C4-2B (cell line): ENCODE measurements around the gene URAD.

Source experiments
- H3K27ac ChIP-seq: fragments of 450-650 bp; 2 replicates; pipeline ENCODE4 v1.5.1; 2017
- CTCF ChIP-seq: fragments of 450-650 bp; conservative IDR thresholded peaks from 2 replicates; pipeline ENCODE4 v1.5.1; 2017; ENCODE audit warnings: mild to moderate bottlenecking
- ZFX ChIP-seq: fragments of 450-650 bp; IDR thresholded peaks from 2 replicates; pipeline ENCODE4 v1.6.1; 2017

URAD gene

DNA sequence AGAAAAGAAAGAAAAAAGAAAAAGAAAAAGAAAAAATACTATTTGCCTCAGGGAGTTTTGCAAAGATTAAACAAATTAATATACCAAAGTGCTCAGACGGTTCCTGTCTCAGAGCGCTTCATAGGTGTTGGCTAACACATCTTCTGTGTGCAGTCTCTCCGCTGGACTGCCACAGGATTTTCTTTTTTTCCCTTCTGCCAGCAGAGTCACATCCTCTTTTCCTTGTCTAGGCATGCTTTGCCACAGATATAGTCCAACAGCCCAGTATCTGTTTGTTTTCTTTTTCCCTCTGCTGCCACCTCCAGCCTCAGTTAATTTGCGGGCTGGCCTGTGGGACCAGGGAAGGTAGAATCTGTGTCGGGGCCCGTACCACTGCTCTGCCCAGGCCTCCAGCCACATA is 3.4 kb upstream of the URAD start:
- no peak for TF ChIP-seq CTCF
- no peak for TF ChIP-seq ZFX
- no peak overlapping the region for H3K27ac ChIP-seq

DNA sequence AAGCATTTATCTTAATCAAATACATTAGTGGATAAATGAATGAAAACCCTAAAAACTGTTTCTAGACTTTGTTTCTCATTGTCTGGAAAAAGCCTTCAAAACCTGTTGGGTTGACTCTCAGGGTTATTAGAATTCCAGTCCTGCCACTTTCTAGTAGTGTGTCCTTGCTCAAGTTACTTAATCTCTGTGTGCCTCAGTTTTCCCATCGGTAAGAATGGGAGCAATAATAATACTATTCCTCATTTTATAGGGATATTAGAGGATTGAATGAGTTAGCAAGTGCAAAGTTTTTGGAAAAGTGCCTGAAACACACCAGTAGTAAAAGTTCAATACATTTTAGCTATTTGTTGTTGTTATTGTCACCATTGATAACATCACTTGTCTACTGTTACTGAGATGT is 2.9 kb downstream of the URAD start:
- TF ChIP-seq ZFX (no peak), CTCF (no peak)
- no peak overlapping the region for H3K27ac ChIP-seq

DNA sequence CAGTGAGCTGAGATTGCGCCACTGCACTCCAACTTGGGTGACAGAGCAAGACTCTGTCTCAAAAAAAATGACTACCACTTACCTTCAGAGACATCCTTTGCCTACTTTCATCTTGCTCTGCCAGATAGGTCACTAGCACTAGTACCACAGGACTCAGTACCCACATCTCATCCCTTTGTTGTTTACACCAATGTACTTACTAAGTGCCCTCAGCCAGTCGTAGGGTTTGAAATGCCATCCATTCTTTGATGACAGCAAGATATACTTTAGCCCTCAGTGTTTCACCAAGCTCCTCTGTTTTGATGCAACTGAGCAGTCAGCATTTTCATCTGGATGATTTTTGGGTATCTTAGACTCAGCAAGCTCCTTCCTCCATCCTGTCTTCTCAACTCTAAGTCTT is 6.1 kb downstream of the URAD start:
- H3K27ac ChIP-seq: no peak overlapping the region
- TF ChIP-seq CTCF (no peak), ZFX (no peak)

DNA sequence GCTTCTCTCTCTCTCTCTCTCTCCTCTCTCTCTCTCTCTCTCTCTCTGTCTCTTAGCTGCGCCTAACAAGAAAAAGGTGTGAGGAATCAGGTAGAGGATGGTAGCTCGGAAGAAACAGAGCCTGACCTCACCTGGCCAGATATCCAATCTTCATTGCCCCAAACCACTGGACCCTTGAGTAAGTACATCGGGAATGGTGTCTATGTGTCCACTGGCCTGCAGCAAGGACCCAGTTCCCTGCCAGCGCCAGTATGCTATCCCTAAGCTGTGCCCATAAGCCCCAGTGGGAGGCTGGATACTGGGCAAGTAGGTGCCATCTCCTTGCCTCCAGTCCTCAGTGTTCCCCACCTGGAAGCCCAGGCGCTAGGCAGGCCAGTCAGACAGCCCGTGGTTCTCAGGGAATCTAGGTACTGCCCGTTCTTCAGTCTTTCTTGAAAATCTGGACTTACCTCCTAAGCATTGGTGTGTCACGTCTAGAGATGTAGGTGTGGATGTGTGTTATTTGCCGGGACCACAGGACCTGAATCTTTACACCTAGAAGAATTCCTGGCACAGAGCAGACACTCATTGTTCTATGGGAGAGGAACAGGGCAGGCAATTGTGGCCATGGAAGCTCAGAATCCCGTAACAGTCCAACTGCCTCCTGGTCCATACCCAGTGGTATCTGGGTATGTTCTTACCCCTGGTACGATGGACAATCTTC is 7.3 kb downstream of the URAD start:
- no peak overlapping the region for H3K27ac ChIP-seq
- no peak for TF ChIP-seq ZFX
- no peak for TF ChIP-seq CTCF

DNA sequence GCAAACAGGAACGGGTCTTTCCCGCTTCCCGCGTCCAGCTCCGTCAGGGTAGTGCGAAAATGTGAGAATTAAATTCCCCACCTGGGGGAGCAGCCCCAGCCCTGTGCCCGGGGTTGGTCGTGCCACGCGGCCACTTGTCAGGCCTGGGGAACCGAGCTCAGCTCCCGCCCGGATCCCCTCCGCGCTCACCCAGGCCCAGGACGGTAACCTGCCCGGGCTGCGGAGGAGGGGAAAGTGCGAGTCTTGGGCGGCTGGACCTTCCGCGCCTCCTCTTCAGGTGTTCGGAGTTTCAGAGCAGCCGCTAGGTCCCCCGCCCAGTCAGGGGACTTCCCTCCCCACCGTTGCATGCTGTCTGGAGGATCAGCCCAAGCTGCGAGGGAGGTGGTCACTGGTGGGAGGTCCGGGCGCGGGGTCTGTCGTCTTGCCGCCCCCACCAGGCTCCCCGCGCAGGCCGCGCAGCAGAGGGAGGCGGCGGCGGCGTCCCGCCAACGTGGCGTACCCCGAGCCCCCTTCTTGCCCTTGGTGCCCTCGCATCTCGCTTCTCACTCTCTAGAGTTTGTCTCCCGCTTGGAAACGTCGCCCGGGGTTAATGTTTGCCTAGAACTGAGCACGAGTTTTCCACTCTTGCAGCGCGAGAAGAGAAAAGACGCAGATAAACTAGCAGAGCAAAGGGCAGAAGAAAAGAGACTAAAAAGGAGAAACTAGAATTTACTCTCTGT is 8.1 kb downstream of the URAD start:
- no peak overlapping the region for H3K27ac ChIP-seq
- no peak for TF ChIP-seq ZFX
- no peak for TF ChIP-seq CTCF

DNA sequence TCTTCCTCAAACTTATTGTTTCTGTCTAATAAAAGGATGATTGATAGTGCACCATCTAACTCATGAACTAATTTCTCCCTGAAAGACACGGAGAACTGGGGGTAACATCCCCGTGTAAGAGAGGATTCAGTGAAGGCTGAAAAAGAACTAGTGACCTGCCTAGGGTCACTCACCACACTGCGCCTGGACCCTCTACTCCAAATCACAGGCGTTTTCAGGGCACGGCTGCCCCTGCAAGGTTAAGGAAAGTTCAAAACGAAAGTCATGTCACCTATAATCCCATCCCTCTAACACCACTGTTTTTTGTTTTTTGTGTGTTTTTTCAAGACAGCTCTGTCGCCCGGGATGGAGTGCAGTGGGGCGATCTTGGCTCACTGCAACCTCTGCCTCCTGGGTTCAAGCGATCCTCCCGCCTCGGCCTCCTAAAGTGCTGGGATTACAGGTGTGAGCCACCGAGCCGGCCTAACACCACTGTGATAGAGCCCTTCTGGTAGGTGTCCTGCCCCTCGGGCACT is 8.7 kb downstream of the URAD start:
- TF ChIP-seq ZFX: no peak
- TF ChIP-seq CTCF: no peak
- H3K27ac ChIP-seq: no peak overlapping the region

DNA sequence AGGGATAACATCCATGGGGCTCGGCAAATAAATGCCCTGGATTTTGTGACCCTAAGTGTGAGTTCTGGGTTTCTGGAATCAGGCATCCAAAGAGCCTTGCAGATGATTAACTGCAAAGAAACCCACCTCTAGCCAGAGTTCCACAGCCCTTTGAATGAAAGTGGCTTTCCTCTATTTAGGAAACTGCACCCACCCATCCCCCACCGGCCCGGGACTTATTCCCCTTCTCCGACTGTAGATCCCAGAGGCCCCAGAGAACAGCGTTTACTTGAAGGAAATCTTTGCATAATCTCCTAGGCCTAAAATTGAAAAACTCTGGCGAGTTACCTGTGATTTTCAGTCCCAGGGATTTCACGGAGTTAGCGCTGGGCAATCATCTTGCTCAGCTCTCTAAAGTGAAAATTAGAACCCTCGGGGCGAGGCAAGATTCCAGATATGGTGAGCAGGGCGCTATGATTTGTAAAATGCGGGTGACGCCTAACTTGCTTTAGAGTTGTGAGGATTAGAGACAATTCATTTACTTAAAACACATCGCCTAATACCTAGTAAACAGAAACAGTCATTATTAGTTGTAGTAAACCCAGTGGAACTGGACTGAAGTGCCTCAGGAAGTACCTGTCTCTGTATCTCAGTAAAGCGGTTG is 9.4 kb downstream of the URAD start:
- no peak for TF ChIP-seq ZFX
- no peak for TF ChIP-seq CTCF
- H3K27ac ChIP-seq: no peak overlapping the region
